ENCODE results near the gene RALGPS1. TPM values are rescaled to one million over a fixed set of nuclear protein-coding genes. Genes with fewer than 3 reads are reported as not detected.

The RALGPS1 gene
- total RNA-seq, 2 donors from 2014 or later = 1.4 to 13.8 TPM

DNA sequence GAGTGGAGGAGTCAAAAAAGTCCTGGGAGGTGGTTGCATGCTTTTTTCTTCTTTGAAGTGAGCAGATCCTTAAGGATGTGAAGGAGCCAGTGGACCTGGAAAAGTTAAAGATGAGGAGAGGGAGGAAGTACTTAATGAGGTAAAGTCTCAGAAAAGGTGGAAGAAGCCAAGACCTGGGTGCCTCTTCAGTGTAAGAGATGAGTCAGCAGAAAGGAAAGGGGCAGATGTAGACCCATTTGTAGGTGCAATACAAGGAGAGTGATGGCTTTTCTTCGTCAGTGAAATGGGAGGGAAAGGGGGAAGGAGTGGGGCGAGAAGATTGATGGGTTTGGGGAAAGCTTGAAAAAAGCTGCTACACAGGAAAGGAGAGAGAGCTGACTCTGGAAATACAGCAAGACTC lies 124.9 kb downstream of the RALGPS1 start:
- Mint-ChIP-seq H3K9me3 (no peaks in the 10 kb centered on the region), H3K27ac (no peak overlapping the region), H3K36me3 (no peaks in the 10 kb centered on the region)
- ATAC-seq (no peak), DNase-seq (ENCODE audit: low spot score in 2 of 2) (no peak)

DNA sequence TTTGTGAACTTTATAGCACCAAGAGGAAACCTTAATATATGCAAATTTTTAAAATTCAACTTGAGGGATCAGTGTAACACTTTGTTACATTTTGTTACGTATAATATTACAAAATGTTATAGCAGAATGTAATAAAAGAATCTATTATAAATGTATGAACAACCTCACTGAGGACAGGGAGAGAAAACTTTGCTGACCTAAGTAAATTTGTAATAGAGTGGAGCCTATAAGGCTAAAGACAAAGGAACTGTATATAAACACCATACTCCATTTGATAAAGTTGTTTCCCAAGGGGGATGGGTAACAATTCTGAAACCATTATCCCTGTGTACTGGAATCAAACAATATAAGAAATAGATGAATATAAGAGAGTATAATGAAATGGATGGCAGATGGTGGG lies 130.6 kb downstream of the RALGPS1 start:
- DNase-seq (ENCODE audit: low spot score in 2 of 2) (no peak), ATAC-seq (no peak)
- no peak overlapping the region for H3K27ac Mint-ChIP-seq
- H3K36me3 Mint-ChIP-seq = no peaks in the 10 kb centered on the region
- H3K9me3 Mint-ChIP-seq = no peaks in the 10 kb centered on the region

DNA sequence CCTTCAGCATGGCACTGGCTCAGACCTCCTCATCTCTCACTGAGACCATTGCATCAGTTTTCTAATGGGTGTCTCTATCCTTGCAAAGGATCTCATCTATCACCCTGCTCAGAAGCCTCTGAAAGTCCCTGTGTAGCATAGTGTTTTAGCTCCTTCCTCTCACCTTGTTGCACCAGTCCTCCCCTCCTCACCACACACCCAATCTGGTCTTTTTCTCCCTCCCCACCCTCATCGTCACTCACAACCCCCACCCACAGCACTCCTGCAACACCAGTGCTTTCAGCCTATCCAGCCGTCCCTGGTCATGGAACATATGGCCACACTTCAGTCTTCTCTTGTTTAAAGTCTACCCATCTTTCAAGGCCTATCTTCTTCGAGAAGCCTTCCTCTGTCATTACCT lies 133.4 kb downstream of the RALGPS1 start:
- ATAC-seq = no peak

DNA sequence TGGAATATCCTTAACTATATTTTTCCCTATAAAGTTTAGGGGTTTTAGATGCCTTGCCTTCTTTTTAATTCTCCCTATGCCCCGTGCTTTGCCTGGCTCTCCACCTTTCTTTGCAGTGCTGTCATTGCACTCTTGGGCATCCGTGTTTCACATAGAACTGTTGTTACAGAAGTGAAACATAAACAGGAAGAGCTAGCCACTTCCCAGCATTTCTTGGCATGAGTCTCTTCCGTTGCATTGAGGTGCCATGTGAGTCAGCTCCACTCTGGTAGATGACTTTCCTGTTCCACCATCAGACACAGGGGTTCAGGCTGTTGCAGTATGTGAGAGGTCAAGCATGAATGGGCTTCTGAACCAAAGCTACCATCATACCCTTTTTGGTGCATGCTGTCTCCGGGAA lies 134.5 kb downstream of the RALGPS1 start:
- Mint-ChIP-seq H3K9me3 (no peaks in the 10 kb centered on the region), H3K27ac (peak overlapping the region in 1 of 2 donors; percentile 37), H3K36me3 (no peaks in the 10 kb centered on the region)
- ATAC-seq (peak; percentile 84 to 95), DNase-seq (ENCODE audit: low spot score in 2 of 2) (peak in 1 of 2 donors; percentile 22)

More for the DNA sequence above, 133.4 kb downstream of the RALGPS1 start:
- Mint-ChIP-seq H3K36me3 (no peaks in the 10 kb centered on the region), H3K9me3 (no peaks in the 10 kb centered on the region), H3K27ac (no peak overlapping the region)
- no peak for DNase-seq (ENCODE audit: low spot score in 2 of 2)

DNA sequence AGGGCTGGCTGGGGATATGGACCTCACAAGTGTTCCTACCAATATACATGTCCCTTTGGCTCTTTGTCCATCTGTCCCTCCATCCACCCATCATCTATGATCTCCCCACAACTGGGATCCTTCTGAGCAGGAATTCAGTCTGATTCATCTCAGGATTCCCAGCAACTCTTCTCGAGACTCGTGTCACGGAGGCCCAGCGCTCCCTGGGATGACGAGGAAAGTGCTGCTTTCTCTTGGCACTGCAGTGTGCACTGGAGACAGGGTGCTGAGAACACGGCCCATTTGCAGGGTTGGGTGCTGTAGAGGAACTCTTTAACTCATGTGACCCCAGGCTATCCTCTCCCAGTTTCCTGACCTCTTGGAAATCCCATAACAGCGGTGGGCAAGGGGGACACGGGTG lies 135.0 kb downstream of the RALGPS1 start:
- no peak for ATAC-seq
- DNase-seq (ENCODE audit: low spot score in 2 of 2) = no peak
- Mint-ChIP-seq H3K27ac (no peak overlapping the region), H3K9me3 (no peaks in the 10 kb centered on the region), H3K36me3 (no peaks in the 10 kb centered on the region)

DNA sequence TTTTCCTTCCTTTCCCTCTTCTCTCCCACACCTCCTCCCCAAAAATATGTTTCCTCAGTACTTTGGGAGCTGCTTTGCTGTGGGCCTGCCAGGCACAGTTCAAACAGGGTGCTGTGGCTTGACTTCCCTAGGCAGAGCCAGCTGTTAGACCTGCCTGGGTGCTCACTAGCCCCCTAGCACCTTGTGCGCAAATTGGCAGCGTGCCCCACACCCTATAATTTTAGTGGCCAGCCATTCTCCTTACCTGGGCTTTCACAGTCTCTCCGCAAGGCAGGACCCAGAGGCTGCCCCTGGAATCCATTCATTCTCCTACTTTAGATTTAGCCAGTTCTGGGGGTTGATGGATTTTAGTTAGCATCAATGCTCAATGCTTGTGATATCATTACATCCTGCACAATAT lies 135.6 kb downstream of the RALGPS1 start:
- Mint-ChIP-seq H3K9me3 (no peaks in the 10 kb centered on the region), H3K27ac (no peak overlapping the region)

DNA sequence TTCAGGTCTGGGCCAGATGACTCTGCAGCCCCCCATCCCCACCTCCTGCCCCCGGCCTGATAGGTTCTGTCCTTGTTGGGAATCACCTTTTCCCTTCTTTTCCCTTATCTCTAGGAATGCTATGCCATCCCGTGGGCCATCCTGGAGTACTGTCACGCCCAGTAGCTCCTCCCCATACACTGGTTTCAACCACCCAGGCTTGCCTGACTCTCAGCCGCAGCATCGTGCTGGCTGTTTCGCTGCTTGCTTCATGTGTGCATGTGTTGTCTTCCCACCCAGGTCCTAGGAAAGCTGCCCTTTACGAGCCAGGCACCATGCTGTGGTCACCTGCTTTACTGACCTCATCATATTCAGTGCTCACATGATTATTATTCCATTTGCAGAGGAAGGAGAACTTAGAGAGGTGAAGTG lies 136.0 kb downstream of the RALGPS1 start:
- Mint-ChIP-seq H3K27ac (no peak overlapping the region), H3K9me3 (no peaks in the 10 kb centered on the region), H3K36me3 (no peaks in the 10 kb centered on the region)
- no peak for DNase-seq (ENCODE audit: low spot score in 2 of 2)
- no peak for ATAC-seq

More for the DNA sequence above, 135.6 kb downstream of the RALGPS1 start:
- no peaks in the 10 kb centered on the region for H3K36me3 Mint-ChIP-seq
- DNase-seq (ENCODE audit: low spot score in 2 of 2) (no peak), ATAC-seq (no peak)

DNA sequence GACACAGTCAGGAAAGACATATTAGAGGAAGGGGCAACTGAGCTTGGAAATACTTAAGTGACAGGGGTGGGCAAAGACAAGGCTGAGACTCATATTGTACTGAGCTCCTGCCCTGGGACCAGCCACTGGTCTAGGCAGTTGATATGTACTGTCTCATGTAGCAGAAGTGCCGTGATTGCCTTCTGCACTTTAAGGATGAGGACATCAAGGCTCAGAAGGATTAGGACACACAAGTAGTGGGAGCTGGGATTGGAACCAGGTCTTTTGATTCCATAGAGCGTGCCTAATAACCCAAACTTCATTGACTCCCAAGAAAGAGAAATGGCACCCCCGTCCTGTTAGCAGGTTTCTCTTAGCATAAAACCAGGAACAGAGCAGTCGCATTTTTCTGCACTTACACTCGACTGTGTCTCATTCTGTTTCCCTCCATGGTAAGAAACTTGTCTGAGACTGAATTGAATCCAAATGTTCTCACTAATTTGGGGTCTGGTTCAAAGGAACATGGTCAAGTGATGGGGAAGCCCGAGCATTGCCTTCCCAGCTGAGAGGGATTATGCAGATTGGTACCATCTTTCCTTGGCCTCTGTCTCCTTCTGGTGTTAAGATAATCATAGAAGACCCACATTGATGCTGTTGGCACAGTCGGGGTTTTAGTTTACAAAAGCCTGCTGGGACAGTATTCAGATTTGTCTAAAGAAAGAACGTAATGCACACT lies 137.5 kb downstream of the RALGPS1 start:
- DNase-seq (ENCODE audit: low spot score in 2 of 2) (no peak), ATAC-seq (no peak)
- Mint-ChIP-seq H3K9me3 (no peaks in the 10 kb centered on the region), H3K36me3 (no peaks in the 10 kb centered on the region), H3K27ac (peak overlapping the region in 1 of 2 donors; percentile 89)

DNA sequence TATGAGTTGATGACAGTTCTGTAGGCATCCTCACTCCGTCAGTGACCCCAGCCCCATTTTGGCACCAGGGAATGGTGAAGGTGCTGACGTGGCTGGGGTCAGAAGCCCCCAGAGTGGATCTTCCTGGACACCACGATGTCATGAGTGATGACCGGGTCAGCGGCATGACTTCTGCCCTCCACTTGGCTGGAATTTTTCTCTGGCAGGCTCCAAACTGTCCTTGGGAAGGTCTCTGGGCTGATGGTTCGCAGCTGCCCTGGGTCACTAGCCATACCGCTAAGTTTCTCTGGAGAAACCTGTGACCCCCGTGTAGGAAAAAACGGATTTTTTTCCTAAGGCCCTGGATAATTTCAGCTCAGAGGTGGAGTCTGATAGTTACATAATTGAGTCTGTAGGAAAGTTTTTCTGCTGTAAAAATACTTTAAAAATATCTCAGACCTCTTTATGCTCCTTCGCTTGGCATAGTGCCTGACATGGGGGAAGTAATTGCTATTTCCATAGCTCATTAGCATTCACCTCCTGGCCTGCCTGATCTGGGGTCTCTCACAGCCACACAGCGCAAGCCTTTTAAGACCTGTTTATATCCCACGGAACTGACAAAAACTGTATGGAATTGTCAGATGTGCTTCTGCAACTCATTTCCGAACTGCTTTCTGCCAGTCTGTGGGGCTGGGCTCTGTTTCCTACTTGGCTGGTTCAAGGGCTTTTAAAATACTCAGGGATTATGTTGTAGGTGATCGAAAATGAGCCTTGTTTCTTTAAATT lies 138.7 kb downstream of the RALGPS1 start:
- DNase-seq (ENCODE audit: low spot score in 2 of 2) = no peak
- no peak for ATAC-seq
- no peaks in the 10 kb centered on the region for H3K36me3 Mint-ChIP-seq
- H3K27ac Mint-ChIP-seq = no peak overlapping the region
- no peaks in the 10 kb centered on the region for H3K9me3 Mint-ChIP-seq

DNA sequence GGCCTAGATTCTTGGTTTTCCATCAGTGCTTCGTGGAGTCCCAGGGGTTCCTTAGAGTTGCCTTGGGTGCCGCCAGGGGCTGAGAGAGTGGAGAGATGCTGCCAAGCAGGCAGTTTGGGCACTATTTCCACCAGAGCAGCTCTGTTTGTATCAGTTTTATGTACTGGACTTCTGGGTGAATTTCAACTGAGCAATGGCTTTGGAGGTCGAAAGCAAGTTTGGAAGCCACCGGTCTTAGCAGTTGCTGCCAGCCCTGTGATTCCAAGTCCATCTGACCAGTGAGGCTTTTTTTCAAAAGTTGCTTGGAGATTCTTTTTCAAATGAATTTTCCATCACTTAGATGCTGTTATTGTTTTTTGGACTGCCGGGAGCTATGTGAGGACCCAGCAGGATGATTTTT lies 139.4 kb downstream of the RALGPS1 start:
- ATAC-seq (no peak), DNase-seq (ENCODE audit: low spot score in 2 of 2) (no peak)
- no peaks in the 10 kb centered on the region for H3K36me3 Mint-ChIP-seq
- no peaks in the 10 kb centered on the region for H3K9me3 Mint-ChIP-seq
- no peak overlapping the region for H3K27ac Mint-ChIP-seq

DNA sequence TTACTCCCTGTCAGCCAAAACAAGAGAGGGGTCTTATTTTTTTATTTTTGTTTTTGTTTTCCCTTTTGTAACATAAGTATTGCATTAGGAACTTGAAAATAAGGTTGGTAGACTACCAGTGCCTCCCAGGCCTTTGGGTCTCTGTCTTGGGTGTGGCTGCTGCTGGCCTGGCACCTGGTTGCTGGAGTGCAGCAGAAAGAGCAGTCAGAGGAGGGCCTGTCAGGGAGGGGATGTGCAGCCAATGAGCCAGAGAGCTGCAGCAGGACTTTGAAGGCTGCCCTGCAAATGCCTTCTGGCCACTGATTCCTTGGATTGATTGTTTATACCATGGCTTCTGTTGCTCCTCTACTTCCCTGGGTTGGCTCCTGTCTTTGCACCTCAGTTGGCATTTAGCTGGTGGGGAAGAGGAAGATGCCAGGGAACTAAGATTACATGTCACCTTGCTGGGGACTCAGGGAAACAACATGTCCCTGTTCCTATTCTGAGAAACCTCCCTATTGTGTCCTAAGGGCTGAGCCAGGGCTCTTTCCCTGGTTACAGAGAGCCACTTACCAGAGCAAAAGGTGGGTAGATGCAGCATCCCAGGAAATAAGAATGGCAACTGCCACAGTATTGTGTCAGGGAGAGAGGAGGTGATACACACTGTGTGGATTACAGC lies 141.3 kb downstream of the RALGPS1 start:
- Mint-ChIP-seq H3K27ac (no peak overlapping the region), H3K36me3 (no peaks in the 10 kb centered on the region), H3K9me3 (no peaks in the 10 kb centered on the region)
- DNase-seq (ENCODE audit: low spot score in 2 of 2) (no peak), ATAC-seq (no peak)

DNA sequence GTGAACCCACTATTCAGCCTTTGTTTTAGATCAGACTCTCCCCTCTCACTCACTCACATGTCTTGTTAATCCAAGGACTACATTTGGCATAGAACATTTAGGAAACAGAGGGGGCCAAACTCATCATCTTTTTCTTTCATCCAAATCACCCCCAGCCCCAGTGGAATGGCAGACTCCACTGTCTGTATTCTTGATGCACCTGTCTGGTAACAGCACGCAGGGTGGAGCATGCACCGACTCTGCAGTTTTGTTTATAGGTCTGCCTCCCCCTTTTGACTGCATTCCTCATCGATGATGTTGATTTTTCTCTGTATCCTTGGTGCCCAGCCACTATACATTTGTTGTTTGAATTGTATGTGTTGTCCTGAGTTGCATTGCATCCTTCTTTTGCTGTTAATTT lies 141.9 kb downstream of the RALGPS1 start:
- DNase-seq (ENCODE audit: low spot score in 2 of 2) = no peak
- no peak for ATAC-seq
- no peaks in the 10 kb centered on the region for H3K36me3 Mint-ChIP-seq

DNA sequence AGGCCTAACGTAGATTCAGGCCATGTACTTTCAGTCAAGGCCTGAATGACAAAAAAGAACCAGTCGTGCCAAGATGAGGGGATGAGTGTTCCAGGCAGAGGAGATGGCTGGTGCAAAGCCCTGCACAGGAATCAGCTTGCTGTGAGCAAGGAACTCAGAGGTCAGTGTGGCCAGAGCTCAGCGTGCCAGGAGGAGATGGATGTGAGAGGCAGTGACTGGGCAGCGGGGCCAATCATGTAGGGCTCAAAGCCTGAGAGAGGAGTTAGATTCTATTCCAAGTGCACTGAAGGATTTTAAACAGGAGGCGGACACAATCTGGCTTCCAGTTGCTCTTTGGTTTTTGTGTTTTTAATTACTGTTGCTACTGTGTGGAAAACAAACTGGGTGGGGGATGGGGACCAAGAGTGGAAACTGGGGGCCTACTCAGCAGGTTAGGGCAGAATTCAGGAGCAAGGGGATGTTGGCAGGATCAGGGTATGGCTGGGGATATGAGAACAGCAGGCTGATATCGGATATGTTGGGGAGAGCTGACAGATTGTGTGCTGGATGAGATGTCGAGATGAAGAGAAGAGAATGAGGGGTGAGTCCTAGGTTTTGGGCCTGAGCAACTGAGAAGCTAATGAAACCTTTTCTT lies 143.5 kb downstream of the RALGPS1 start:
- no peaks in the 10 kb centered on the region for H3K9me3 Mint-ChIP-seq
- no peak for ATAC-seq
- no peaks in the 10 kb centered on the region for H3K36me3 Mint-ChIP-seq
- no peak overlapping the region for H3K27ac Mint-ChIP-seq
- no peak for DNase-seq (ENCODE audit: low spot score in 2 of 2)

More for the DNA sequence above, 141.9 kb downstream of the RALGPS1 start:
- no peak overlapping the region for H3K27ac Mint-ChIP-seq
- H3K9me3 Mint-ChIP-seq = no peaks in the 10 kb centered on the region

DNA sequence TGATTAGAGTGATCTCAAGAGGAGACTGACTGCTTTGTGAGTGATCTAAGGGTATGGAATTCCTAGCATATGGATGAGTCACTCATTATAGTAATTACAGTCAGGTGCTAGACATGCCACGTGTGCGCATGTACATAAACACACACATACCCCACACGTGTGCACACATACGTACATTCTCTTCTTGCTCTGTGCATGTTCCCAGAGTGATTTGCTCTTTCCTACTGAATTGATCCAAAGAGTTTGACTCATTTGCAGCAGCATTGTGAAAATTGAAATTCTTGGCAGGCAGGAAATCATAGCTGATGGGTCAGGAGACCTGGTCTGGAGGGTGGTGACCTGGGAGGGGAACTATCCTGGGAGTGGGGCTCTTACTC lies 144.1 kb downstream of the RALGPS1 start:
- ATAC-seq = peak in 1 of 2 donors; percentile 52
- H3K27ac Mint-ChIP-seq = peak overlapping the region in 1 of 2 donors; percentile 26
- DNase-seq (ENCODE audit: low spot score in 2 of 2) = no peak
- no peaks in the 10 kb centered on the region for H3K9me3 Mint-ChIP-seq
- H3K36me3 Mint-ChIP-seq = no peaks in the 10 kb centered on the region

DNA sequence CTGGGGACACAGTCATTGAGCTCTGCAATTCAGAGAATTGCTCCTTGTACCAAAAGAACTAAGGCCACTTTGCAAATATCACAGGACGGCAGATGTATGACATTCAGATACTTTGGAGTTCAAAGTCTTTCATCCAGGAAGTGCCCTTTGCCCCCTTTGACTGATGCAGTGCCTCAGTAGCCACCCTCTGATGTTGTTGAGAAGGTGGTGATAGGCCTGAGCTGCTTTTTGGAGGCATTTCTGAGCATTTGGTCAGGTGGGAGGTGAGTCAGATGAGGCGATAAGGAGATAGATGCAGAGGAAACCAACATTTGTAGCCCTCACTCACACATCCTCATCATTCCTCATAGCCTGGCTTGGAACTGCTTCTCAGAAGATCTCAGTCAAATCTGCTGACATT lies 144.4 kb downstream of the RALGPS1 start:
- H3K36me3 Mint-ChIP-seq = no peaks in the 10 kb centered on the region
- ATAC-seq (peak; percentile 26 to 51), DNase-seq (ENCODE audit: low spot score in 2 of 2) (no peak)
- no peaks in the 10 kb centered on the region for H3K9me3 Mint-ChIP-seq
- peak overlapping the region in 1 of 2 donors; percentile 26 for H3K27ac Mint-ChIP-seq

DNA sequence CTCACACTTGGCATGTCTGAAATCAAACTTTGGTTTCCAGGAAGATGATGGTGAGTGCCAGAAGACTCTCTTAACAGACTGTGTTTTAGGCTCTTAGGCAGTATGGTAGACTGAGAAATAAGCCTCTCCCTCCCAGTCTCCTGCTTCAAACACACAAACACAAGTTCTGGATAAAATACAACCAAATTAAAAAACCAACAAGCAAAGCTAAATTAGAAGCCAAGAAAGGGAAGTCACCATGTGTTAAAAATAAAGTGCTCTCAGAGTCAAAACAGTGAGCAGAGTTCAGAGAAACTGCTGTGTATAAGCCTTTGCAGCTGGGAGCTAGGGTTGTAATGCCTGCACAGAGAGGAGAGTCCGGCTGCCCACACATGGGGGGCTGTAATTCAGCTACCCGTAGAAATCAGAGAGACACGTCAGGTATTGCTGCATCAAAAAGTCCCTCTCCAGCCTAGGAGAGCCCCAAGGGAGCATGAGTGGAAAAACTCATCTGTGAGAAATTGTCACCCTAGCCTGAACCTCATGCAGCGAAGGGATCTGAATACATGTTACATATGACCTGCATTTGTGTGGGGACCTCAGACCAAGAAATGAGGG lies 145.3 kb downstream of the RALGPS1 start:
- Mint-ChIP-seq H3K9me3 (no peaks in the 10 kb centered on the region), H3K27ac (no peak overlapping the region), H3K36me3 (no peaks in the 10 kb centered on the region)
- no peak for ATAC-seq
- DNase-seq (ENCODE audit: low spot score in 2 of 2) = no peak

DNA sequence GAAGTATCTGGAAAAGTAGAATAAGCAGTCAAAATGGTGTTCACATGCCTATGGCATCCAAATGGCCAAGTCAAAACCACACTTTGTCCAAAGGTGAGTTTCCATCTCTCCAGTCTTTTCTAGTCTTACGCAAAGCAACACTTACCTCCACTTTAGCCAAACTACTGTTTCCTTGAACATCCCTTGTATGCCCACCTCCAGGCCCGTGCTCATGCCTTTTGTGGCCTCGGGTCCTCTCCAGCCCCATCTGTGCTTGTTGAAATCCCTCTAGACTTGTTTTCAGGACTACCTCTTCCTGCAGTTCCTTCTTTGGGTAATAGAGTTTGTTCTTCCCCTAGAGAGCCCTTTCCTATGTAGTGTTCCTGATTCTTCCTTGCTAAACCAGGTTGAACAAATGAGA lies 146.8 kb downstream of the RALGPS1 start:
- no peak for ATAC-seq
- no peaks in the 10 kb centered on the region for H3K36me3 Mint-ChIP-seq

More for the DNA sequence above, 146.8 kb downstream of the RALGPS1 start:
- DNase-seq (ENCODE audit: low spot score in 2 of 2) = no peak
- Mint-ChIP-seq H3K27ac (no peak overlapping the region), H3K9me3 (no peaks in the 10 kb centered on the region)
